HCT116 (cell line): ENCODE data around the gene SEC14L3. TPM values are rescaled to one million over a fixed set of nuclear protein-coding genes. Genes with fewer than 3 reads are reported as not detected.

Experiments used
- ATAC-seq: fragments of 200-7000 bp; cut with Tn5 transposase; 2 replicates; pipeline ENCODE4 v1.9.1; 2020; ENCODE audit warnings: mild to moderate bottlenecking, moderate library complexity
- BruUV-seq: library from RNA; stranded (reverse); fragments of 400-500 nt; replicated peaks from 2 replicates; lab custom pipeline; 2021; lab: Mats Ljungman, UMichigan
- CTCF ChIA-PET: fragments of 300-600 bp; sonication (Branson Sonifier 250); formaldehyde crosslinking; loops from one replicate; lab custom pipeline; 2021; ENCODE audit warnings: antibody characterized with exemption; lab: Charles Lee
- POLR2A ChIA-PET: fragments of 300-600, 350-600 bp; sonication (Branson Sonifier 250); formaldehyde crosslinking; loops from one replicate; lab custom pipeline; 2021; ENCODE audit warnings: antibody characterized with exemption; lab: Charles Lee
- RAD21 ChIA-PET, 2 experiments: fragments of 300-600 bp; sonication (Branson Sonifier 250); formaldehyde crosslinking; loops; one replicate each; lab custom pipeline; 2023; ENCODE audit warnings: low total read pairs in 2 of 2; ENCODE audit not compliant: uncharacterized antibody in 2 of 2, unreplicated experiment in 2 of 2, low non-redundant PET in 1 of 2; lab: Charles Lee
- DNase-seq: peaks from one replicate; pipeline ENCODE4 v3.0.0-alpha.2; 2010; ENCODE audit warnings: low read depth, low spot score
- H2AFZ ChIP-seq: fragments of 200-600 bp; shearing (Covaris generic), sonication (generic); 2 replicates; pipeline ENCODE4 v1.6.1; 2017; ENCODE audit warnings: low read depth, mixed run types, mixed read lengths, antibody characterized with exemption, low read length; ENCODE audit not compliant: poor library complexity, severe bottlenecking
- H3K27ac ChIP-seq: 2 replicates; pipeline ENCODE4 v1.5.1; 2012; ENCODE audit warnings: low read depth, low read length
- H3K27me3 ChIP-seq: fragments of 200-600 bp; sonication (generic); 2 replicates; pipeline ENCODE4 v1.6.1; 2016; ENCODE audit warnings: mixed run types, low read length, mixed read lengths; ENCODE audit not compliant: insufficient read depth
- H3K36me3 ChIP-seq, 2 experiments: fragments of 200-500 bp in 1 of 2; fragments of 200-600 bp in 1 of 2; sonication (Bioruptor generic) in 1 of 2; sonication (generic) in 1 of 2; 2 replicates each; pipeline versions ENCODE4 v1.5.1 to v1.6.1; 2014 to 2016; ENCODE audit warnings: low read length in 2 of 2, inconsistent platforms in 1 of 2, mixed read lengths in 1 of 2, mixed run types in 1 of 2; ENCODE audit not compliant: insufficient read depth in 2 of 2, control insufficient read depth in 1 of 2
- H3K4me1 ChIP-seq, 2 experiments: fragments of 200-600 bp in 1 of 2; sonication (generic) in 1 of 2; 2 replicates each; pipeline versions ENCODE4 v1.5.1 to v1.6.1; 2012 to 2017; ENCODE audit warnings: low read length in 2 of 2, inconsistent platforms in 1 of 2, mild to moderate bottlenecking in 1 of 2, mixed read lengths in 1 of 2, mixed run types in 1 of 2, moderate library complexity in 1 of 2; ENCODE audit not compliant: insufficient read depth in 2 of 2, control insufficient read depth in 1 of 2
- H3K4me2 ChIP-seq: fragments of 200-600 bp; sonication (generic); 2 replicates; pipeline ENCODE4 v1.6.1; 2017; ENCODE audit warnings: mixed run types, low read length, mixed read lengths
- H3K4me3 ChIP-seq, 2 experiments: fragments of 200-600 bp in 1 of 2; sonication (generic) in 1 of 2; replicated peaks in 1 of 2; 2 replicates each; pipeline ENCODE4 v1.5.1; 2011 to 2016; ENCODE audit warnings: low read length in 2 of 2, control low read depth in 1 of 2, low read depth in 1 of 2, mild to moderate bottlenecking in 1 of 2, mixed read lengths in 1 of 2, mixed run types in 1 of 2
- H3K79me2 ChIP-seq: fragments of 200-600 bp; sonication (generic); 2 replicates; pipeline ENCODE4 v1.6.1; 2017; ENCODE audit warnings: mild to moderate bottlenecking, mixed run types, low read length, moderate library complexity, mixed read lengths; ENCODE audit not compliant: insufficient read depth
- H3K9ac ChIP-seq: fragments of 200-600 bp; sonication (generic); 2 replicates; pipeline ENCODE4 v1.6.1; 2016; ENCODE audit warnings: low read length, mixed read lengths
- H3K9me2 ChIP-seq: fragments of 200-600 bp; sonication (generic), shearing (Covaris generic); 2 replicates; pipeline ENCODE4 v1.6.1; 2017; ENCODE audit warnings: mixed run types, mild to moderate bottlenecking, moderate library complexity; ENCODE audit not compliant: insufficient read depth
- H3K9me3 ChIP-seq, 2 experiments: fragments of 200-500 bp in 1 of 2; fragments of 200-600 bp in 1 of 2; sonication (Bioruptor generic) in 1 of 2; sonication (generic) in 1 of 2; 2 replicates each; pipeline ENCODE4 v1.6.1; 2014 to 2017; ENCODE audit warnings: low read length in 2 of 2, mixed read lengths in 2 of 2, inconsistent platforms in 1 of 2, low read depth in 1 of 2, mild to moderate bottlenecking in 1 of 2, mixed run types in 1 of 2, moderate library complexity in 1 of 2; ENCODE audit not compliant: control insufficient read depth in 1 of 2, insufficient read depth in 1 of 2
- H4K20me1 ChIP-seq: fragments of 200-600 bp; sonication (generic), shearing (Covaris generic); 2 replicates; pipeline ENCODE4 v1.6.1; 2017; ENCODE audit warnings: mixed run types, mild to moderate bottlenecking, moderate library complexity; ENCODE audit not compliant: insufficient read depth
- CBX3 ChIP-seq: IDR thresholded peaks from 2 replicates; pipeline ENCODE4 v1.6.1; 2012; ENCODE audit warnings: low read depth
- CEBPB ChIP-seq: IDR thresholded peaks from 2 replicates; pipeline ENCODE4 v1.6.1; 2012; ENCODE audit warnings: low read depth
- EGR1 ChIP-seq: IDR thresholded peaks from 2 replicates; pipeline ENCODE4 v1.6.1; 2012; ENCODE audit warnings: low read depth
- ELF1 ChIP-seq: IDR thresholded peaks from 2 replicates; pipeline ENCODE4 v1.6.1; 2012; ENCODE audit warnings: low read depth, borderline replicate concordance
- EZH2 ChIP-seq: fragments of 200-600 bp; sonication (generic); IDR thresholded peaks from 2 replicates; pipeline ENCODE4 v1.6.1; 2017; ENCODE audit warnings: antibody characterized with exemption, mixed run types
- EZH2phosphoT487 ChIP-seq: fragments of 200-600 bp; IDR thresholded peaks from 2 replicates; pipeline ENCODE4 v1.6.1; 2018; ENCODE audit warnings: antibody characterized with exemption, borderline replicate concordance
- FOSL1 ChIP-seq: IDR thresholded peaks from 2 replicates; pipeline ENCODE4 v1.6.1; 2012; ENCODE audit warnings: low read depth
- JUND ChIP-seq: IDR thresholded peaks from 2 replicates; pipeline ENCODE4 v1.6.1; 2012
- POLR2A ChIP-seq: IDR thresholded peaks from 2 replicates; pipeline ENCODE4 v1.7.0; 2011; ENCODE audit warnings: borderline replicate concordance; ENCODE audit not compliant: insufficient read depth, insufficient read length; ENCODE audit errors: extremely low read depth
- POLR2AphosphoS5 ChIP-seq: IDR thresholded peaks from 2 replicates; pipeline ENCODE4 v1.6.1; 2011; ENCODE audit warnings: mild to moderate bottlenecking, low read depth, low read length, moderate library complexity
- RAD21 ChIP-seq: IDR thresholded peaks from 2 replicates; pipeline ENCODE4 v1.6.1; 2012; ENCODE audit warnings: low read depth, mild to moderate bottlenecking
- SIN3A ChIP-seq: IDR thresholded peaks from 2 replicates; pipeline ENCODE4 v1.6.1; 2012; ENCODE audit warnings: low read depth
- SP1 ChIP-seq: IDR thresholded peaks from 2 replicates; pipeline ENCODE4 v1.6.1; 2012; ENCODE audit warnings: low read depth
- SRF ChIP-seq: IDR thresholded peaks from 2 replicates; pipeline ENCODE4 v1.6.1; 2012; ENCODE audit warnings: low read depth
- TCF7L2 ChIP-seq: IDR thresholded peaks from 2 replicates; pipeline ENCODE4 v1.7.0; 2011; ENCODE audit warnings: borderline replicate concordance, inconsistent platforms; ENCODE audit not compliant: insufficient read depth, insufficient read length; ENCODE audit errors: extremely low read depth
- ZFX ChIP-seq: fragments of 450-650 bp; IDR thresholded peaks from 2 replicates; pipeline ENCODE4 v1.6.1; 2017
- ZNF274 ChIP-seq: fragments of 200-500 bp; sonication (Bioruptor generic); IDR thresholded peaks from 2 replicates; pipeline ENCODE4 v1.6.1; 2014; ENCODE audit warnings: mild to moderate bottlenecking, low read depth, low read length, inconsistent platforms
- intact Hi-C: fragments of 100-400 bp; cut with micrococcal nuclease; formaldehyde crosslinking; loops from 2 replicates; pipeline ENCODE4 v1.10.0; 2022
- total RNA-seq: library from RNA; stranded (reverse); gene quantifications from one replicate; pipeline ENCODE4 v1.2.1, GENCODE V29; 2021; ENCODE audit not compliant: unreplicated experiment
- TF ChIP-seq, protein P1 (sequence below): IDR thresholded peaks from 2 replicates; pipeline ENCODE4 v1.6.1; 2012; ENCODE audit warnings: low read depth
- TF ChIP-seq, protein P2 (sequence below), 3 experiments: fragments of 200-600 bp in 1 of 3; sonication (generic) in 1 of 3; IDR thresholded peaks in 2 of 3; conservative IDR thresholded peaks in 1 of 3; 2 replicates each; pipeline ENCODE4 v1.5.1; 2012 to 2017; ENCODE audit warnings: low read depth in 2 of 3, low read length in 2 of 3, antibody characterized with exemption in 1 of 3, borderline replicate concordance in 1 of 3, control low read depth in 1 of 3, mild to moderate bottlenecking in 1 of 3, mixed read lengths in 1 of 3, mixed run types in 1 of 3, moderate library complexity in 1 of 3; ENCODE audit not compliant: insufficient read depth in 1 of 3
- TF ChIP-seq, protein P3 (sequence below): IDR thresholded peaks from 2 replicates; pipeline ENCODE4 v1.6.1; 2012

The SEC14L3 gene
- total RNA-seq, 1 experiment from 2014 or later = not detected

DNA sequence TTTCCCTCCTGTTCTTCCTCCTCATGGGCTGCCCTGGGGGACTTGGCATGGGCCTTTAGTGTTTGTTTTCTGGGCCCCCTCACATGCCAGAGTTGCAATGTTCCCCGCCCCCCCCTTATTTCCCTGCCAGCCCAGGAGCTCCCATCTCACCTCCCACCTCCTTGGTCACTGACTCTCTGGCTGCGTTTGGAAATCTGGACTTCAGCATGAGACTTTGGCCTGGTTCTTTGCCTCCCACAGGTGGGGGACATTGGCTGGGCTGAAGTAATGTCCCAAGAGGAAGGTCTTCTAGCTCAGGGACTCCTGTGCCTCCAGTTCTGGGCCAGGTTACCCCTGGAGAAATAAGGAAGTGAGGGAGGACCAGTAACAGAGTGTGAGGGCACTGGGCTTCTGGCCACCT lies 39.3 kb downstream of the SEC14L3 start:
- RAD21 ChIA-PET = interaction anchor here in 1 of 2 experiments (0.6 kb wide), 1 partner anchor 328 kb away, joined by 9 read pairs; no protein-coding TSS in a partner anchor
- POLR2A ChIA-PET = no interaction called here

DNA sequence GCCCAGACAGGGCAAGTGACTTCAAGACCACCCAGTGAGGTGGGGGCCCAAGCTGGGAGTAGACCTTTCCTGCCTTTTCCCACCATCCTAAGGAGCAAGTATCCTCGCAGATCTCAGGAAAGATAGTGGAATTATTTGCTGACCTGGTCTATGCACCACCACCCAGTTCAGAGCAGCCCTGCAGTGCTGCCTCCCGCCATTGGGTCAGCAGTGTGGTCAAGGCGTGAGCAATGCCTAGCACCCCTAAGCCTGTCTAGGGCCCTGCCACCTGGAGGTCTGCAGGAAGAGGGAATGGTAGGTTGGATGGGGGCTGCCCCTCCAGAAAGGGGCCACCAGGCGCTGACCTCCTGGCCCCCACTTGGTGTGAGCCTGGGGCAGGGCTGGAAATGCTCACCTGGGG lies 39.7 kb downstream of the SEC14L3 start:
- Histone ChIP-seq H3K36me3 (peaks cover 0 to 7% of the 10 kb centered on the region in 2 experiments; a peak in 1 of 4 replicates), H3K9ac (no peak overlapping the region), H3K4me3 (no peak overlapping the region), H3K4me2 (no peak overlapping the region), H3K79me2 (peaks cover 8% of the 10 kb centered on the region; the same call in 1 of the 2 replicates), H3K4me1 (peaks cover 11 to 31% of the 10 kb centered on the region in 2 experiments), H2AFZ (no peak overlapping the region), H3K9me2 (no peaks in the 10 kb centered on the region), H4K20me1 (no peaks in the 10 kb centered on the region), H3K27me3 (no peaks in the 10 kb centered on the region), H3K9me3 (no peaks in the 10 kb centered on the region), H3K27ac (no peak overlapping the region)
- intact Hi-C loops = no loop called here
- RAD21 ChIA-PET = no interaction called here
- DNase-seq = no peak
- BruUV-seq = no TSS peak
- TF ChIP-seq, protein P1, sequence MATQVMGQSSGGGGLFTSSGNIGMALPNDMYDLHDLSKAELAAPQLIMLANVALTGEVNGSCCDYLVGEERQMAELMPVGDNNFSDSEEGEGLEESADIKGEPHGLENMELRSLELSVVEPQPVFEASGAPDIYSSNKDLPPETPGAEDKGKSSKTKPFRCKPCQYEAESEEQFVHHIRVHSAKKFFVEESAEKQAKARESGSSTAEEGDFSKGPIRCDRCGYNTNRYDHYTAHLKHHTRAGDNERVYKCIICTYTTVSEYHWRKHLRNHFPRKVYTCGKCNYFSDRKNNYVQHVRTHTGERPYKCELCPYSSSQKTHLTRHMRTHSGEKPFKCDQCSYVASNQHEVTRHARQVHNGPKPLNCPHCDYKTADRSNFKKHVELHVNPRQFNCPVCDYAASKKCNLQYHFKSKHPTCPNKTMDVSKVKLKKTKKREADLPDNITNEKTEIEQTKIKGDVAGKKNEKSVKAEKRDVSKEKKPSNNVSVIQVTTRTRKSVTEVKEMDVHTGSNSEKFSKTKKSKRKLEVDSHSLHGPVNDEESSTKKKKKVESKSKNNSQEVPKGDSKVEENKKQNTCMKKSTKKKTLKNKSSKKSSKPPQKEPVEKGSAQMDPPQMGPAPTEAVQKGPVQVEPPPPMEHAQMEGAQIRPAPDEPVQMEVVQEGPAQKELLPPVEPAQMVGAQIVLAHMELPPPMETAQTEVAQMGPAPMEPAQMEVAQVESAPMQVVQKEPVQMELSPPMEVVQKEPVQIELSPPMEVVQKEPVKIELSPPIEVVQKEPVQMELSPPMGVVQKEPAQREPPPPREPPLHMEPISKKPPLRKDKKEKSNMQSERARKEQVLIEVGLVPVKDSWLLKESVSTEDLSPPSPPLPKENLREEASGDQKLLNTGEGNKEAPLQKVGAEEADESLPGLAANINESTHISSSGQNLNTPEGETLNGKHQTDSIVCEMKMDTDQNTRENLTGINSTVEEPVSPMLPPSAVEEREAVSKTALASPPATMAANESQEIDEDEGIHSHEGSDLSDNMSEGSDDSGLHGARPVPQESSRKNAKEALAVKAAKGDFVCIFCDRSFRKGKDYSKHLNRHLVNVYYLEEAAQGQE = no peak
- TF ChIP-seq ELF1 (no peak), SP1 (no peak), EZH2 (no peak), CEBPB (no peak), POLR2A (no peak), ZNF274 (no peak), JUND (no peak), CBX3 (no peak)
- TF ChIP-seq, protein P2, sequence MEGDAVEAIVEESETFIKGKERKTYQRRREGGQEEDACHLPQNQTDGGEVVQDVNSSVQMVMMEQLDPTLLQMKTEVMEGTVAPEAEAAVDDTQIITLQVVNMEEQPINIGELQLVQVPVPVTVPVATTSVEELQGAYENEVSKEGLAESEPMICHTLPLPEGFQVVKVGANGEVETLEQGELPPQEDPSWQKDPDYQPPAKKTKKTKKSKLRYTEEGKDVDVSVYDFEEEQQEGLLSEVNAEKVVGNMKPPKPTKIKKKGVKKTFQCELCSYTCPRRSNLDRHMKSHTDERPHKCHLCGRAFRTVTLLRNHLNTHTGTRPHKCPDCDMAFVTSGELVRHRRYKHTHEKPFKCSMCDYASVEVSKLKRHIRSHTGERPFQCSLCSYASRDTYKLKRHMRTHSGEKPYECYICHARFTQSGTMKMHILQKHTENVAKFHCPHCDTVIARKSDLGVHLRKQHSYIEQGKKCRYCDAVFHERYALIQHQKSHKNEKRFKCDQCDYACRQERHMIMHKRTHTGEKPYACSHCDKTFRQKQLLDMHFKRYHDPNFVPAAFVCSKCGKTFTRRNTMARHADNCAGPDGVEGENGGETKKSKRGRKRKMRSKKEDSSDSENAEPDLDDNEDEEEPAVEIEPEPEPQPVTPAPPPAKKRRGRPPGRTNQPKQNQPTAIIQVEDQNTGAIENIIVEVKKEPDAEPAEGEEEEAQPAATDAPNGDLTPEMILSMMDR (IDR thresholded peaks at IDR 0.05 in 2 of 3, conservative IDR thresholded peaks at IDR 0.05 in 1 of 3; ENCODE audit: borderline replicate concordance in 1 of 3, insufficient read depth in 1 of 3, low read depth in 2 of 3, low read length in 2 of 3) = no peak
- CTCF ChIA-PET = interaction anchor here (1.0 kb wide), 1 partner anchor 8 kb away, joined by 4 read pairs; no protein-coding TSS in a partner anchor
- POLR2A ChIA-PET = no interaction called here
- ATAC-seq = no peak

More for the DNA sequence above, 39.3 kb downstream of the SEC14L3 start:
- ATAC-seq (no peak), DNase-seq (no peak)
- H3K27me3 ChIP-seq = no peaks in the 10 kb centered on the region
- H3K79me2 ChIP-seq = peaks cover 5% of the 10 kb centered on the region; the same call in 1 of the 2 replicates
- CTCF ChIA-PET = interaction anchor here (1.0 kb wide), 1 partner anchor 8 kb away, joined by 4 read pairs; no protein-coding TSS in a partner anchor
- no peak overlapping the region for H3K9ac ChIP-seq
- peaks cover 11 to 30% of the 10 kb centered on the region in 2 experiments for H3K4me1 ChIP-seq
- no TSS peak for BruUV-seq
- no peaks in the 10 kb centered on the region for H4K20me1 ChIP-seq
- H3K36me3 ChIP-seq = peaks cover 0 to 3% of the 10 kb centered on the region in 2 experiments; a peak in 1 of 4 replicates
- H3K9me3 ChIP-seq = no peaks in the 10 kb centered on the region
- no peak overlapping the region for H3K4me3 ChIP-seq
- H3K27ac ChIP-seq = no peak overlapping the region
- H3K9me2 ChIP-seq = no peaks in the 10 kb centered on the region
- no peak overlapping the region for H3K4me2 ChIP-seq
- TF ChIP-seq TCF7L2 (no peak), POLR2AphosphoS5 (no peak), JUND (no peak), SIN3A (no peak), EZH2phosphoT487 (no peak), RAD21 (no peak), SP1 (no peak), FOSL1 (no peak), SRF (no peak), ZFX (no peak), EGR1 (no peak)
- TF ChIP-seq, protein P3, sequence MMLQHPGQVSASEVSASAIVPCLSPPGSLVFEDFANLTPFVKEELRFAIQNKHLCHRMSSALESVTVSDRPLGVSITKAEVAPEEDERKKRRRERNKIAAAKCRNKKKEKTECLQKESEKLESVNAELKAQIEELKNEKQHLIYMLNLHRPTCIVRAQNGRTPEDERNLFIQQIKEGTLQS = no peak
- no peak overlapping the region for H2AFZ ChIP-seq
- intact Hi-C loops = no loop called here
